GM19455 (cell line): ENCODE measurements around the gene TXN2.
A peak's percentile ranks its signal among the peaks of the same experiment; 100 is the strongest.
"Not testable (repeated sequence)": the region's sequence is repeated elsewhere in the genome, so short reads cannot be mapped to it uniquely, and the experiment has no call there.

Experiments used
- ATAC-seq: cut with Tn5 transposase; IDR thresholded peaks from one replicate; pipeline ENCODE4 v1.9.1; 2021; ENCODE audit not compliant: unreplicated experiment

TXN2 gene

GRCh38 chr22:36481393-36482168 is at the start of gene TXN2:
TXN2 (minus strand) TSS chr22:36481640; CDS start chr22:36480837, 803 bp downstream.
- peak; percentile 80 for ATAC-seq

GRCh38 chr22:36528795-36529751 is 47.6 kb upstream of the TXN2 start, which contains the start of gene EIF3D:
EIF3D (minus strand) TSS chr22:36529166; CDS start chr22:36526121, 3,045 bp downstream.
- ATAC-seq, result peak; percentile 90

- no peak for ATAC-seq
These were observed 46.9 kb upstream of the TXN2 start for GRCh38 chr22:36528341-36528740.

GRCh38 chr22:36522662-36523061 is 41.2 kb upstream of the TXN2 start:
- ATAC-seq, result no peak

- no peak for ATAC-seq
These were observed 39.0 kb upstream of the TXN2 start for GRCh38 chr22:36520423-36520822.

- not testable (repeated sequence) for ATAC-seq
These were observed 38.5 kb upstream of the TXN2 start for GRCh38 chr22:36519906-36520305.

GRCh38 chr22:36514766-36515165 is 33.3 kb upstream of the TXN2 start:
- ATAC-seq, result no peak

GRCh38 chr22:36512991-36513390 is 31.6 kb upstream of the TXN2 start:
- no peak for ATAC-seq

GRCh38 chr22:36512333-36512732 is 30.9 kb upstream of the TXN2 start:
- no peak for ATAC-seq

- no peak for ATAC-seq
These were observed 29.8 kb upstream of the TXN2 start for GRCh38 chr22:36510966-36511881.

GRCh38 chr22:36510384-36510783 is 28.9 kb upstream of the TXN2 start:
- no peak for ATAC-seq

- ATAC-seq, result no peak
These were observed 26.1 kb upstream of the TXN2 start for GRCh38 chr22:36507518-36508010.

GRCh38 chr22:36506637-36507517 is 25.4 kb upstream of the TXN2 start, which contains the start of gene FOXRED2:
FOXRED2 (minus strand) TSS chr22:36507040; CDS start chr22:36506422, 618 bp downstream.
- ATAC-seq, result no peak

GRCh38 chr22:36505998-36506635 is 24.7 kb upstream of the TXN2 start:
- ATAC-seq, result no peak

- no peak for ATAC-seq
These were observed 16.6 kb upstream of the TXN2 start for GRCh38 chr22:36497910-36498665.

- no peak for ATAC-seq
These were observed 12.3 kb upstream of the TXN2 start for GRCh38 chr22:36493690-36494110.

GRCh38 chr22:36492109-36492508 is 10.7 kb upstream of the TXN2 start:
- ATAC-seq, result no peak

GRCh38 chr22:36491155-36491554 is 9.7 kb upstream of the TXN2 start:
- no peak for ATAC-seq
